K562 (cell line): ENCODE data around the gene PPP1CC. TPM values are rescaled to one million over a fixed set of nuclear protein-coding genes. Genes with fewer than 3 reads are reported as not detected.

Experiments used
- ATAC-seq: fragments of 200-7000 bp; cut with Tn5 transposase; 3 replicates; pipeline ENCODE4 v1.9.1; 2020; ENCODE audit warnings: moderate library complexity
- BruUV-seq: library from RNA; stranded (reverse); fragments of 400-500 nt; replicated peaks from 2 replicates; lab custom pipeline; 2021; lab: Mats Ljungman, UMichigan
- CTCF ChIA-PET: fragments of 300-600 bp; formaldehyde crosslinking; extraction: SDS; loops from one replicate; lab custom pipeline; 2021; ENCODE audit warnings: low intra/inter-chr PET ratio; lab: Yijun Ruan, JAX
- POLR2A ChIA-PET: fragments of 300-600, 350-650 bp; sonication (Branson Sonifier 250); formaldehyde crosslinking; extraction: SDS; loops from one replicate; lab custom pipeline; 2021; ENCODE audit warnings: antibody characterized with exemption, inconsistent platforms; lab: Yijun Ruan, JAX
- DNase-seq, 4 experiments: peaks; one replicate each; pipeline versions ENCODE4 v3.0.0 to v3.0.0-alpha.2; 2011 to 2018; ENCODE audit warnings: low spot score in 3 of 4, mixed read lengths in 3 of 4; ENCODE audit errors: extremely low read depth in 1 of 4
- FAIRE-seq: peaks from 2 replicates; lab custom pipeline; 2011; peaks lifted over from hg19 to GRCh38; lab: Jason Lieb, UNC
- H2AFZ ChIP-seq: 2 replicates; pipeline ENCODE4 v1.6.0; 2011; ENCODE audit warnings: low read depth, low read length, control low read depth, inconsistent platforms
- H3K27ac ChIP-seq: fragments of 200-600 bp; 3 replicates; pipeline ENCODE4 v1.8.0; 2011; ENCODE audit warnings: low read depth, mild to moderate bottlenecking, control low read depth, inconsistent platforms, low read length, moderate library complexity, mixed read lengths; ENCODE audit errors: extremely low read depth
- H3K27me3 ChIP-seq, 2 experiments: fragments of 300-600 bp in 1 of 2; 2 replicates in 1 of 2; 3 replicates in 1 of 2; pipeline versions ENCODE4 v1.6.0 to v1.8.0; 2011; ENCODE audit warnings: inconsistent platforms in 2 of 2, low read length in 2 of 2, mild to moderate bottlenecking in 1 of 2, mixed read lengths in 1 of 2, moderate library complexity in 1 of 2; ENCODE audit not compliant: control insufficient read depth in 2 of 2, insufficient read depth in 2 of 2
- H3K36me3 ChIP-seq: fragments of 300-600 bp; 3 replicates; pipeline ENCODE4 v1.8.0; 2011; ENCODE audit warnings: mild to moderate bottlenecking, low read length, inconsistent platforms; ENCODE audit not compliant: control insufficient read depth, insufficient read depth
- H3K4me1 ChIP-seq, 2 experiments: fragments of 200-600 bp in 1 of 2; replicated peaks in 1 of 2; 2 replicates in 1 of 2; 3 replicates in 1 of 2; pipeline versions ENCODE4 v1.5.1 to v1.8.0; 2011; ENCODE audit warnings: inconsistent platforms in 2 of 2, low read length in 2 of 2, mild to moderate bottlenecking in 1 of 2, mixed read lengths in 1 of 2, moderate library complexity in 1 of 2; ENCODE audit not compliant: control insufficient read depth in 2 of 2, insufficient read depth in 2 of 2
- H3K4me2 ChIP-seq: 2 replicates; pipeline ENCODE4 v1.6.1; 2011; ENCODE audit warnings: low read length, control low read depth, inconsistent platforms, mixed read lengths; ENCODE audit not compliant: insufficient read depth
- H3K4me3 ChIP-seq: fragments of 200-600 bp; sonication (generic), shearing (Covaris generic); 2 replicates; pipeline ENCODE4 v1.5.1; 2016; ENCODE audit warnings: control low read depth, inconsistent platforms
- H3K79me2 ChIP-seq: fragments of 200-600 bp; 3 replicates; pipeline ENCODE4 v1.8.0; 2011; ENCODE audit warnings: low read length, inconsistent platforms; ENCODE audit not compliant: control insufficient read depth, insufficient read depth
- H3K9ac ChIP-seq, 2 experiments: 2 replicates each; pipeline versions ENCODE4 v1.6.0 to v1.6.1; 2011; ENCODE audit warnings: low read depth in 2 of 2, low read length in 2 of 2, control low read depth in 1 of 2, inconsistent platforms in 1 of 2, mild to moderate bottlenecking in 1 of 2, mixed read lengths in 1 of 2; ENCODE audit not compliant: insufficient read depth in 1 of 2
- H3K9me1 ChIP-seq: one replicate; pipeline ENCODE4 v1.6.0; 2011; ENCODE audit warnings: inconsistent platforms, mild to moderate bottlenecking, low read length, moderate library complexity; ENCODE audit not compliant: control insufficient read depth, insufficient read depth
- H3K9me3 ChIP-seq: replicated peaks from 2 replicates; pipeline ENCODE4 v1.5.1; 2011; ENCODE audit warnings: low read depth, low read length, inconsistent platforms; ENCODE audit not compliant: control insufficient read depth, insufficient read depth
- H4K20me1 ChIP-seq: replicated peaks from 2 replicates; pipeline ENCODE4 v1.6.1; 2011; ENCODE audit warnings: low read length, inconsistent platforms, mixed read lengths; ENCODE audit not compliant: control insufficient read depth, insufficient read depth
- ADNP ChIP-seq: fragments of 200-800 bp; sonication (Bioruptor generic); IDR thresholded peaks from 2 replicates; pipeline ENCODE4 v1.6.1; 2016; ENCODE audit warnings: missing genetic modification characterization, missing compliant biosample characterization
- CBFA2T2 ChIP-seq: fragments of 450-650 bp; conservative IDR thresholded peaks from 2 replicates; pipeline ENCODE4 v1.6.1; 2017; ENCODE audit warnings: mild to moderate bottlenecking
- CBFA2T3 ChIP-seq: fragments of 450-650 bp; IDR thresholded peaks from 2 replicates; pipeline ENCODE4 v1.6.1; 2017
- CTBP1 ChIP-seq: fragments of 450-650 bp; IDR thresholded peaks from 2 replicates; pipeline ENCODE4 v1.6.1; 2016; ENCODE audit warnings: borderline replicate concordance
- E2F3 ChIP-seq: fragments of 250-450 bp; sonication (Bioruptor Pico); IDR thresholded peaks from 2 replicates; pipeline ENCODE4 v1.4.0; 2020; ENCODE audit warnings: mild to moderate bottlenecking
- EGR1 ChIP-seq: fragments of 450-650 bp; conservative IDR thresholded peaks from 2 replicates; pipeline ENCODE4 v1.6.1; 2017; ENCODE audit warnings: mild to moderate bottlenecking
- GATAD2B ChIP-seq: fragments of 450-650 bp; IDR thresholded peaks from 2 replicates; pipeline ENCODE4 v1.6.1; 2017; ENCODE audit warnings: mild to moderate bottlenecking, borderline replicate concordance
- KLF16 ChIP-seq: IDR thresholded peaks from 2 replicates; pipeline ENCODE4 v1.6.1; 2016; ENCODE audit warnings: antibody characterized with exemption
- MEIS2 ChIP-seq: fragments of 450-650 bp; IDR thresholded peaks from 2 replicates; pipeline ENCODE4 v1.6.1; 2014; ENCODE audit warnings: mild to moderate bottlenecking; ENCODE audit not compliant: partially characterized antibody
- NBN ChIP-seq: fragments of 450-650 bp; IDR thresholded peaks from 2 replicates; pipeline ENCODE4 v1.6.1; 2016; ENCODE audit warnings: low read depth, mild to moderate bottlenecking
- NFXL1 ChIP-seq: fragments of 450-650 bp; formaldehyde crosslinking; IDR thresholded peaks from 2 replicates; pipeline ENCODE4 v1.4.0; 2021; ENCODE audit warnings: mild to moderate bottlenecking
- SOX6 ChIP-seq: fragments of 450-650 bp; IDR thresholded peaks from 2 replicates; pipeline ENCODE4 v1.6.1; 2014; ENCODE audit warnings: mild to moderate bottlenecking
- SP1 ChIP-seq: sonication (generic); formaldehyde crosslinking; IDR thresholded peaks from 2 replicates; pipeline ENCODE4 v1.8.1; 2022; ENCODE audit warnings: mild to moderate bottlenecking, missing genetic modification reagents
- SRSF1 ChIP-seq: fragments of 200-400 bp; formaldehyde crosslinking; IDR thresholded peaks from 2 replicates; pipeline ENCODE4 v1.6.1; 2017; ENCODE audit warnings: mild to moderate bottlenecking, low read depth, low read length, moderate library complexity
- TOE1 ChIP-seq, 2 experiments: fragments of 450-650 bp in 1 of 2; sonication (generic) in 1 of 2; formaldehyde crosslinking in 1 of 2; IDR thresholded peaks; 2 replicates each; pipeline versions ENCODE4 v1.7.1 to v1.8.0; 2016 to 2022; ENCODE audit warnings: borderline replicate concordance in 2 of 2, mild to moderate bottlenecking in 2 of 2, antibody characterized with exemption in 1 of 2, inconsistent platforms in 1 of 2, low read depth in 1 of 2, missing genetic modification reagents in 1 of 2, moderate library complexity in 1 of 2
- ZNF589 ChIP-seq: fragments of 200-800 bp; sonication (Bioruptor generic); IDR thresholded peaks from 2 replicates; pipeline ENCODE4 v1.6.1; 2016; ENCODE audit warnings: low read depth, missing genetic modification characterization, missing compliant biosample characterization
- WGBS: fragments of 100-300 bp; shearing (Covaris generic); methylation state at CpG from one replicate; pipeline ENCODE4 v1.1.6; 2016; ENCODE audit warnings: low coverage, mixed read lengths; ENCODE audit not compliant: insufficient coverage; ENCODE audit errors: missing lambda C conversion rate; 5-methylcytosine and 5-hydroxymethylcytosine counted together
- in situ Hi-C: fragments of 300-500 bp; cut with MboI; formaldehyde crosslinking; loops from 4 replicates; pipeline ENCODE4 v1.15.0; 2018; ENCODE audit warnings: inconsistent platforms, mixed read lengths
- intact Hi-C: fragments of 100-400 bp; cut with micrococcal nuclease; formaldehyde crosslinking; loops from 2 replicates; pipeline ENCODE4 v1.14.2; 2022
- polyA plus RNA-seq, 8 experiments: library from polyadenylated mRNA; depleted of rRNA in 4 of 8; stranded (reverse) in 5 of 8; unstranded in 3 of 8; fragments of >200 nt; fragmentation: Nextera tagmentation in 2 of 8; fragmentation: Illumina TruSeq in 1 of 8; extraction: Ambion mirVana in 2 of 8; extraction: Trizol in 1 of 8; gene quantifications; 2 replicates each; pipeline versions ENCODE4 v1.2.1 to v1.2.3, GENCODE V29; 2011 to 2014; ENCODE audit warnings: inconsistent platforms in 1 of 8, missing spikeins in 1 of 8
- total RNA-seq, 7 experiments: library from RNA; depleted of rRNA in 6 of 7; stranded (reverse); fragments of >200 nt in 6 of 7; fragmentation: Illumina TruSeq in 2 of 7; extraction: Trizol in 2 of 7; gene quantifications; 2 replicates each; pipeline versions ENCODE4 v1.2.1 to v1.2.3, GENCODE V29; 2011 to 2021; ENCODE audit warnings: low replicate concordance in 1 of 7
- TF ChIP-seq, protein P1 (sequence below): IDR thresholded peaks from 2 replicates; pipeline ENCODE4 v1.6.1; 2016; ENCODE audit warnings: missing genetic modification characterization, missing compliant biosample characterization
- TF ChIP-seq, protein P2 (sequence below): sonication (generic); formaldehyde crosslinking; IDR thresholded peaks from 2 replicates; pipeline ENCODE4 v1.8.1; 2023; ENCODE audit warnings: mild to moderate bottlenecking, missing genetic modification reagents

The PPP1CC gene
- total and polyA plus RNA-seq, 9 of the 15 experiments (the other 6 are each of a cell fraction or from before 2014, with no cell fraction given), result 67.4 to 286 (median 195) TPM

- DNase-seq (no peak), FAIRE-seq (no peak)
- Histone ChIP-seq H2AFZ (peak overlapping the region; percentile 59; the same call in 1 of the 2 replicates), H3K4me3 (no peak overlapping the region), H3K9me1 (no peaks in the 10 kb centered on the region), H3K4me2 (no peak overlapping the region)
- BruUV-seq, result no TSS peak
- TF ChIP-seq, protein P1, sequence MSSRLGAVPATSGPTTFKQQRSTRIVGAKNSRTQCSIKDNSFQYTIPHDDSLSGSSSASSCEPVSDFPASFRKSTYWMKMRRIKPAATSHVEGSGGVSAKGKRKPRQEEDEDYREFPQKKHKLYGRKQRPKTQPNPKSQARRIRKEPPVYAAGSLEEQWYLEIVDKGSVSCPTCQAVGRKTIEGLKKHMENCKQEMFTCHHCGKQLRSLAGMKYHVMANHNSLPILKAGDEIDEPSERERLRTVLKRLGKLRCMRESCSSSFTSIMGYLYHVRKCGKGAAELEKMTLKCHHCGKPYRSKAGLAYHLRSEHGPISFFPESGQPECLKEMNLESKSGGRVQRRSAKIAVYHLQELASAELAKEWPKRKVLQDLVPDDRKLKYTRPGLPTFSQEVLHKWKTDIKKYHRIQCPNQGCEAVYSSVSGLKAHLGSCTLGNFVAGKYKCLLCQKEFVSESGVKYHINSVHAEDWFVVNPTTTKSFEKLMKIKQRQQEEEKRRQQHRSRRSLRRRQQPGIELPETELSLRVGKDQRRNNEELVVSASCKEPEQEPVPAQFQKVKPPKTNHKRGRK, result peak; percentile 54; the same call in 1 of the 2 replicates
- TF ChIP-seq TOE1 (IDR thresholded peaks at IDR 0.05; ENCODE audit: borderline replicate concordance) (no peak), TOE1 (CRISPR knock-in tag; IDR thresholded peaks at IDR 0.05; ENCODE audit: borderline replicate concordance, low read depth) (no peak), GATAD2B (0 out of 2 replicates have a peak, but pooled peaks have one; percentile 8), SP1 (no peak), CBFA2T3 (peak; percentile 35), CBFA2T2 (peak; percentile 19; the same call in 1 of the 2 replicates), EGR1 (peak; percentile 30; the same call in 1 of the 2 replicates), KLF16 (no peak), E2F3 (CRISPR knock-in tag) (no peak), MEIS2 (no peak), SOX6 (no peak), CTBP1 (0 out of 2 replicates have a peak, but pooled peaks have one; percentile 14), SRSF1 (no peak), ZNF589 (CRISPR knock-in tag) (no peak), ADNP (tag) (no peak), NBN (no peak), NFXL1 (CRISPR knock-in tag) (no peak)
- TF ChIP-seq, protein P2, sequence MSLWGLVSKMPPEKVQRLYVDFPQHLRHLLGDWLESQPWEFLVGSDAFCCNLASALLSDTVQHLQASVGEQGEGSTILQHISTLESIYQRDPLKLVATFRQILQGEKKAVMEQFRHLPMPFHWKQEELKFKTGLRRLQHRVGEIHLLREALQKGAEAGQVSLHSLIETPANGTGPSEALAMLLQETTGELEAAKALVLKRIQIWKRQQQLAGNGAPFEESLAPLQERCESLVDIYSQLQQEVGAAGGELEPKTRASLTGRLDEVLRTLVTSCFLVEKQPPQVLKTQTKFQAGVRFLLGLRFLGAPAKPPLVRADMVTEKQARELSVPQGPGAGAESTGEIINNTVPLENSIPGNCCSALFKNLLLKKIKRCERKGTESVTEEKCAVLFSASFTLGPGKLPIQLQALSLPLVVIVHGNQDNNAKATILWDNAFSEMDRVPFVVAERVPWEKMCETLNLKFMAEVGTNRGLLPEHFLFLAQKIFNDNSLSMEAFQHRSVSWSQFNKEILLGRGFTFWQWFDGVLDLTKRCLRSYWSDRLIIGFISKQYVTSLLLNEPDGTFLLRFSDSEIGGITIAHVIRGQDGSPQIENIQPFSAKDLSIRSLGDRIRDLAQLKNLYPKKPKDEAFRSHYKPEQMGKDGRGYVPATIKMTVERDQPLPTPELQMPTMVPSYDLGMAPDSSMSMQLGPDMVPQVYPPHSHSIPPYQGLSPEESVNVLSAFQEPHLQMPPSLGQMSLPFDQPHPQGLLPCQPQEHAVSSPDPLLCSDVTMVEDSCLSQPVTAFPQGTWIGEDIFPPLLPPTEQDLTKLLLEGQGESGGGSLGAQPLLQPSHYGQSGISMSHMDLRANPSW (CRISPR knock-in tag), result no peak
- TF ChIP-seq, all 486 proteins: peak for 6
- 33% methylated on average over 7 of the region's 7 CpGs for WGBS
- ChIA-PET CTCF (no interaction called here), POLR2A (interaction anchor here (0.7 to 1.0 kb wide), 2 partner anchors 9 to 313 kb away, joined by 3 read pairs; no protein-coding TSS in a partner anchor)
- no peak overlapping the region for H3K27ac ChIP-seq
- in situ Hi-C loops (no loop called here), intact Hi-C loops (no loop called here)
- no peaks in the 10 kb centered on the region for H3K36me3 ChIP-seq
- no peak for ATAC-seq
- H3K4me1 ChIP-seq, result peaks cover 0 to 10% of the 10 kb centered on the region in 2 experiments; a peak in 4 of 5 replicates
- H4K20me1 ChIP-seq, result no peaks in the 10 kb centered on the region
- H3K79me2 ChIP-seq, result no peaks in the 10 kb centered on the region
- H3K9ac ChIP-seq, result no peak overlapping the region
- no peaks in the 10 kb centered on the region for H3K9me3 ChIP-seq
- H3K27me3 ChIP-seq, result no peaks in the 10 kb centered on the region
These were observed 36.3 kb upstream of the PPP1CC start for GRCh38 chr12:110778833-110779577.
